HFFc6 (cell line): Measurements from ENCODE around the gene SEC14L1. TPM values are rescaled to one million over a fixed set of nuclear protein-coding genes. Genes with fewer than 3 reads are reported as not detected.
"Not testable (repeated sequence)": the region's sequence is repeated elsewhere in the genome, so short reads cannot be mapped to it uniquely, and the experiment has no call there.

Experiments
- DNase-seq: peaks from one replicate; pipeline ENCODE4 v3.0.0-alpha.2; 2018
- H3K27ac Mint-ChIP-seq: 2 replicates; pipeline ENCODE4 v1.8.0; 2020; ENCODE audit warnings: mild to moderate bottlenecking, mixed read lengths
- H3K27me3 Mint-ChIP-seq: 2 replicates; pipeline ENCODE4 v1.8.0; 2021; ENCODE audit warnings: mild to moderate bottlenecking, moderate library complexity, mixed read lengths; ENCODE audit not compliant: insufficient read depth
- H3K36me3 Mint-ChIP-seq: 2 replicates; pipeline ENCODE4 v1.8.0; 2021; ENCODE audit warnings: low read depth, mixed read lengths
- H3K4me1 Mint-ChIP-seq: 2 replicates; pipeline ENCODE4 v1.8.0; 2020; ENCODE audit warnings: low read depth, mixed read lengths
- H3K4me3 Mint-ChIP-seq: 2 replicates; pipeline ENCODE4 v1.8.0; 2020; ENCODE audit warnings: mild to moderate bottlenecking, moderate library complexity, mixed read lengths
- H3K9me3 Mint-ChIP-seq: 2 replicates; pipeline ENCODE4 v1.8.0; 2020; ENCODE audit warnings: mild to moderate bottlenecking, mixed read lengths
- CTCF ChIP-seq: fragments of 200-600 bp; sonication (generic); IDR thresholded peaks from 2 replicates; pipeline ENCODE4 v1.5.0; 2021; ENCODE audit warnings: antibody characterized with exemption, mild to moderate bottlenecking
- total RNA-seq, 6 experiments: library from RNA; stranded (reverse); fragmentation: NEBNext Ultra II Directional; extraction: Animal tissue kit (Norgen Biotek cat#: 25700); gene quantifications; 2 replicates in 1 of 6; 3 replicates in 5 of 6; pipeline ENCODE4 v1.2.3, GENCODE V29; 2021

Gene SEC14L1
- total RNA-seq, 6 experiments from 2014 or later, result 63.0 to 91.4 (median 75.0) TPM

- Mint-ChIP-seq H3K4me1 (peaks cover 21% of the 10 kb centered on the region), H3K9me3 (no peaks in the 10 kb centered on the region), H3K36me3 (no peaks in the 10 kb centered on the region), H3K4me3 (no peak overlapping the region), H3K27me3 (no peaks in the 10 kb centered on the region; the same call in none of the 2 replicates), H3K27ac (no peak overlapping the region)
- TF ChIP-seq CTCF, result no peak
- no peak for DNase-seq
Measured at GRCh38 chr17:77106874-77107358, 33.9 kb upstream of the SEC14L1 start.

- Mint-ChIP-seq H3K27me3 (peaks cover 1% of the 10 kb centered on the region), H3K4me3 (no peak overlapping the region), H3K27ac (peak overlapping the region; percentile 31; the same call in 1 of the 2 replicates), H3K4me1 (peaks cover 21% of the 10 kb centered on the region), H3K36me3 (no peaks in the 10 kb centered on the region), H3K9me3 (no peaks in the 10 kb centered on the region)
- no peak for TF ChIP-seq CTCF
- peak; percentile 33 for DNase-seq
Measured at GRCh38 chr17:77107506-77108433, 33.0 kb upstream of the SEC14L1 start.

GRCh38 chr17:77109159-77109759, 31.5 kb upstream of the SEC14L1 start:
- Mint-ChIP-seq H3K4me3 (no peak overlapping the region; the same call in 1 of the 2 replicates), H3K4me1 (peaks cover 21% of the 10 kb centered on the region), H3K9me3 (no peaks in the 10 kb centered on the region), H3K27ac (peak overlapping the region; percentile 50), H3K36me3 (no peaks in the 10 kb centered on the region), H3K27me3 (peaks cover 1% of the 10 kb centered on the region)
- DNase-seq, result no peak
- no peak for TF ChIP-seq CTCF

GRCh38 chr17:77109764-77110359, 30.9 kb upstream of the SEC14L1 start:
- no peak for TF ChIP-seq CTCF
- no peaks in the 10 kb centered on the region for H3K9me3 Mint-ChIP-seq
- DNase-seq, result no peak
- H3K27ac Mint-ChIP-seq, result peak overlapping the region; percentile 34
- H3K36me3 Mint-ChIP-seq, result no peaks in the 10 kb centered on the region
- peaks cover 1% of the 10 kb centered on the region for H3K27me3 Mint-ChIP-seq
- peaks cover 21% of the 10 kb centered on the region for H3K4me1 Mint-ChIP-seq
- H3K4me3 Mint-ChIP-seq, result no peak overlapping the region; the same call in 1 of the 2 replicates

- H3K4me1 Mint-ChIP-seq, result peaks cover 21% of the 10 kb centered on the region
- H3K9me3 Mint-ChIP-seq, H3K4me3 Mint-ChIP-seq, H3K27ac Mint-ChIP-seq, H3K27me3 Mint-ChIP-seq, H3K36me3 Mint-ChIP-seq, DNase-seq: not testable (repeated sequence)
Measured at GRCh38 chr17:77111165-77111933, 29.4 kb upstream of the SEC14L1 start.
